Ovary (tissue), 9 donors: ENCODE measurements around the gene MYO1E. TPM values are rescaled to one million over a fixed set of nuclear protein-coding genes. Genes with fewer than 3 reads are reported as not detected.

Experiments used
- DNase-seq, 5 donors: peaks; one replicate each; pipeline ENCODE4 v3.0.0-alpha.2; 2019 to 2020
- H3K27ac ChIP-seq, 2 donors: fragments of 200-600 bp; one replicate each; pipeline versions ENCODE4 v1.5.1 to v1.8.0; 2019 to 2022
- H3K27me3 ChIP-seq: fragments of 200-600 bp; one replicate; pipeline ENCODE4 v1.8.0; 2022
- H3K36me3 ChIP-seq: fragments of 200-600 bp; sonication (generic); one replicate; pipeline ENCODE4 v1.5.1; 2019
- H3K4me1 ChIP-seq: one replicate; pipeline ENCODE4 v1.8.1; 2013; ENCODE audit warnings: mild to moderate bottlenecking, moderate library complexity; ENCODE audit not compliant: insufficient read depth
- H3K4me3 ChIP-seq: fragments of 200-600 bp; sonication (generic); one replicate; pipeline ENCODE4 v1.5.1; 2017
- H3K9me3 ChIP-seq, 2 donors: fragments of 200-600 bp in 1 of 2; sonication (generic) in 1 of 2; one replicate each; pipeline versions ENCODE4 v1.5.1 to v1.8.1; 2013 to 2019; ENCODE audit warnings: mild to moderate bottlenecking in 1 of 2, moderate library complexity in 1 of 2
- EP300 ChIP-seq: sonication (generic); formaldehyde crosslinking; IDR thresholded peaks from one replicate; pipeline ENCODE4 v1.6.1; 2017; ENCODE audit warnings: antibody characterized with exemption
- POLR2A ChIP-seq: fragments of 450-650 bp; IDR thresholded peaks from one replicate; pipeline ENCODE4 v1.6.1; 2017; ENCODE audit warnings: antibody characterized with exemption, mild to moderate bottlenecking, moderate library complexity
- WGBS, 3 donors: extraction: QIAGEN DNeasy Blood & Tissue Kit in 1 of 3; methylation state at CpG; one replicate each; pipeline versions ENCODE4 v1.1.5 to v1.1.7; 2013 to 2017; 5-methylcytosine and 5-hydroxymethylcytosine counted together
- intact Hi-C, 4 donors: fragments of 100-400 bp; cut with DNase I; formaldehyde crosslinking; loops; one replicate each; pipeline versions ENCODE4 v1.11.0 to v1.15.1; 2022 to 2023
- polyA plus RNA-seq, 2 donors: library from polyadenylated mRNA; stranded (reverse); fragments of 200-250 nt in 1 of 2; fragments of 350-450 nt in 1 of 2; fragmentation: Illumina TruSeq in 1 of 2; extraction: RNeasy Lipid Tissue Mini Kit (QIAGEN cat#74804) in 1 of 2; gene quantifications; one replicate each; pipeline ENCODE4 v1.2.3, GENCODE V29; 2013 to 2014
- total RNA-seq, 7 donors: library from RNA; depleted of rRNA in 2 of 7; stranded (reverse); fragments of >200 nt in 2 of 7; fragmentation: NEBNext Ultra II Directional in 3 of 7; extraction: Animal tissue kit (Norgen Biotek cat#: 25700) in 3 of 7; gene quantifications; one replicate each; pipeline versions ENCODE4 v1.1.0 to v1.2.4, GENCODE V29; 2016 to 2023
- TF ChIP-seq, protein P1 (sequence below), 3 donors: fragments of 450-650 bp in 2 of 3; fragments of 200-600 bp in 1 of 3; IDR thresholded peaks; one replicate each; pipeline versions ENCODE4 v1.5.1 to v1.8.0; 2016 to 2022; ENCODE audit warnings: antibody characterized with exemption in 3 of 3, mild to moderate bottlenecking in 1 of 3
- donor health status: DM: no; HTN: no; CAD: no; lungs with moderate emphysema.
- donor health status: DM: no; HTN: no; CAD: no.
- donor health status: Bipolar disorder and iron deficiency.
- donor health status: DM: yes; HTN: yes; CAD: no.
- donor health status: DM: no; HTN: no; CAD: no.
- donor health status: DM: yes; HTN: yes; CAD: no.

The MYO1E gene
- total and polyA plus RNA-seq, 9 donors: 11.6 to 96.0 (median 44.8) TPM

GRCh38 chr15:59332009-59332408 is 40.7 kb downstream of the MYO1E start:
- no peaks in the 10 kb centered on the region for H3K27me3 ChIP-seq
- no peak for DNase-seq
- intact Hi-C loops: no loop called here
- peaks cover 4% of the 10 kb centered on the region for H3K4me1 ChIP-seq
- H3K36me3 ChIP-seq: no peaks in the 10 kb centered on the region
- H3K9me3 ChIP-seq: no peaks in the 10 kb centered on the region
- 79 to 93% (median 85%) methylated on average over 5 of the region's 5 CpGs for WGBS, 3 donors
- TF ChIP-seq EP300: no peak
- TF ChIP-seq, protein P1, sequence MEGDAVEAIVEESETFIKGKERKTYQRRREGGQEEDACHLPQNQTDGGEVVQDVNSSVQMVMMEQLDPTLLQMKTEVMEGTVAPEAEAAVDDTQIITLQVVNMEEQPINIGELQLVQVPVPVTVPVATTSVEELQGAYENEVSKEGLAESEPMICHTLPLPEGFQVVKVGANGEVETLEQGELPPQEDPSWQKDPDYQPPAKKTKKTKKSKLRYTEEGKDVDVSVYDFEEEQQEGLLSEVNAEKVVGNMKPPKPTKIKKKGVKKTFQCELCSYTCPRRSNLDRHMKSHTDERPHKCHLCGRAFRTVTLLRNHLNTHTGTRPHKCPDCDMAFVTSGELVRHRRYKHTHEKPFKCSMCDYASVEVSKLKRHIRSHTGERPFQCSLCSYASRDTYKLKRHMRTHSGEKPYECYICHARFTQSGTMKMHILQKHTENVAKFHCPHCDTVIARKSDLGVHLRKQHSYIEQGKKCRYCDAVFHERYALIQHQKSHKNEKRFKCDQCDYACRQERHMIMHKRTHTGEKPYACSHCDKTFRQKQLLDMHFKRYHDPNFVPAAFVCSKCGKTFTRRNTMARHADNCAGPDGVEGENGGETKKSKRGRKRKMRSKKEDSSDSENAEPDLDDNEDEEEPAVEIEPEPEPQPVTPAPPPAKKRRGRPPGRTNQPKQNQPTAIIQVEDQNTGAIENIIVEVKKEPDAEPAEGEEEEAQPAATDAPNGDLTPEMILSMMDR (IDR thresholded peaks at IDR 0.05): no peak
- no peak for TF ChIP-seq POLR2A
- H3K27ac ChIP-seq: no peak overlapping the region
- no peak overlapping the region for H3K4me3 ChIP-seq

DNA sequence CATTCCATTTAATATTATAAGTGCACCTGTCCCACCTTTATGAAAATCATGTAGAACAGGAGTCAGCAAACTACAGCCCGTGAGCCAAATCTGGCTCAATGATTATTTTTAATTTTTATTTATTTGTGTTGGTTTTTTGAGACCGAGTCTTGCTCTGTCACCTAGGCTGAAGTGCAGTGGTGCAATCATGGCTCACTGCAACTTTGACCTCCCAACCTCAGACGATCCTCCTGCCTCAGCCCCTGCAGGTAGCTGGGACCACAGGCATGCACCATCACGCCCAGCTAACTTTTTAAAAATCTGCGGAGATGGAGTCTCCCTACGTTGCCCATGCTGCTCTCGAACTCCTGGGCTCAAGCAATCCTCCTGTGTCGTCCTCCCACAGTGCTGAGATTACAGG is 42.0 kb downstream of the MYO1E start:
- Histone ChIP-seq H3K36me3 (no peaks in the 10 kb centered on the region), H3K9me3 (no peaks in the 10 kb centered on the region), H3K4me1 (peaks cover 4% of the 10 kb centered on the region), H3K27me3 (no peaks in the 10 kb centered on the region), H3K4me3 (no peak overlapping the region), H3K27ac (no peak overlapping the region)
- no peak for DNase-seq
- intact Hi-C loops: no loop called here
- 83 to 92% (median 90%) methylated on average over 8 of the region's 8 CpGs for WGBS, 3 donors
- TF ChIP-seq POLR2A: no peak
- TF ChIP-seq, protein P1 (IDR thresholded peaks at IDR 0.05): no peak
- TF ChIP-seq EP300: no peak

- intact Hi-C loops: no loop called here
- H3K4me1 ChIP-seq: peaks cover 4% of the 10 kb centered on the region
- DNase-seq: no peak
- WGBS, 3 donors: 8 to 11% (median 8%) methylated on average over 6 of the region's 6 CpGs
- no peak overlapping the region for H3K4me3 ChIP-seq
- H3K36me3 ChIP-seq: no peaks in the 10 kb centered on the region
- TF ChIP-seq POLR2A (no peak), EP300 (no peak)
- TF ChIP-seq, protein P1 (IDR thresholded peaks at IDR 0.05): no peak
- H3K27me3 ChIP-seq: no peaks in the 10 kb centered on the region
- no peak overlapping the region for H3K27ac ChIP-seq
- H3K9me3 ChIP-seq: no peaks in the 10 kb centered on the region
These were observed 42.9 kb downstream of the MYO1E start for GRCh38 chr15:59329570-59330350.

GRCh38 chr15:59329091-59329490 is 43.6 kb downstream of the MYO1E start:
- Histone ChIP-seq H3K27ac (no peak overlapping the region), H3K4me1 (peaks cover 4% of the 10 kb centered on the region), H3K27me3 (no peaks in the 10 kb centered on the region), H3K4me3 (no peak overlapping the region), H3K36me3 (no peaks in the 10 kb centered on the region), H3K9me3 (no peaks in the 10 kb centered on the region)
- no peak for DNase-seq
- 69 to 76% (median 74%) methylated on average over 4 of the region's 4 CpGs for WGBS, 3 donors
- TF ChIP-seq, protein P1 (IDR thresholded peaks at IDR 0.05): no peak
- TF ChIP-seq POLR2A: no peak
- no peak for TF ChIP-seq EP300
- intact Hi-C loops: no loop called here
